Glomerular endothelial cell (primary cell): ENCODE results near the gene NAA16. TPM values are rescaled to one million over a fixed set of nuclear protein-coding genes. Genes with fewer than 3 reads are reported as not detected.
A peak's percentile ranks its signal among the peaks of the same experiment; 100 is the strongest.
"Not testable (repeated sequence)": the region's sequence is repeated elsewhere in the genome, so short reads cannot be mapped to it uniquely, and the experiment has no call there.

Experiments
- DNase-seq: peaks from one replicate; pipeline ENCODE4 v3.0.0-alpha.2; 2011; ENCODE audit warnings: low read depth, low spot score; ENCODE audit errors: extremely low read depth
- total RNA-seq: library from RNA; depleted of rRNA; stranded (reverse); fragments of >200 nt; gene quantifications from 2 replicates; pipeline ENCODE4 v1.2.3, GENCODE V29; 2015

Gene NAA16
- total RNA-seq = 5.7 and 7.9 TPM in 2 replicates

DNA sequence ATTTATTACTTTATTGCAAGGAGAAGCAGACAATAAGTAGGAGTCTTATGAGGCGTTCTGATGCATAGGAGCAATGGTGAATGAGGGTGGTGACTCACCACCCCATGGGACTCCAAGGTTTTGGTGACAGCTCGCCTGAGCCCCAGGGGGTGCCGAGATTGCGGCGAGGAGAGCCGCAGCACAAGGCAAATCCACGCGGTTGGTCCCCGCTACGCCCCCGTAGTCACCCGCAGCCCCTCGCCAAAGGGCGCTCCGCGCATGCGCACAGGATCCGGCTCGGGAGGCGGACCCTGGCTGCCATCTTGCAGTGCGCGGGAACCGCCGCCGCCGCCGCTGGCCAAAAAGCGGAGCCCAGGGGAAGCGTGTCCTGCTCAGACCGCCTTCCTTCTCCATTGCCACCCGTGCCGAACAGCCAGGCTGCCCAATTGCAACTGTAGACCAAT is at the start of gene NAA16:
NAA16 (plus strand) TSS at position 305 of the 443 bp plus-strand sequence. CDS start 262 bp downstream, outside the sequence.
- DNase-seq = peak; percentile 29

- DNase-seq = peak; percentile 29
Measured at GRCh38 chr13:41263261-41263971, 47.7 kb upstream of the NAA16 start, which contains the start of gene MTRF1. Gene MTRF1 (minus strand): TSS chr13:41263576. CDS start chr13:41260907, 2,669 bp downstream.

GRCh38 chr13:41267106-41267505 is 44.0 kb upstream of the NAA16 start:
- DNase-seq = no peak

DNA sequence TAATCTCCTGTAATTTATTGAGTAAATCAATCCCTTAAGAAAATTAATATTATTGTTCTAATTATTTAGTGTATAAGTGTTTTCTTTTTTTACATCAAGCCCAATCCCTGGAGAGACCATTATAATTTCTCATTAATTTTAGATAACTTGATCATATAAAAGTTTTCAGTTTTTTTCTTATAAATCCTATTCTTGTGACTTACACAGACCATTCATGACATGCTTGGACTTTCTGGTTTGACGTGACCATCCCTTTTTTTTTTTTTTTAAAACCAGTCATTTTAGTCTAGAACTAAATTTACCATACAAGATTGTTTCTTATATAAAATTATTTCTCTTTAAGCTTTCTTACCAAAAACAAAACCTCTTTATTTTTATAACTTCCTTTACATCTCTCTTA is 42.3 kb upstream of the NAA16 start:
- no peak for DNase-seq

- DNase-seq = no peak
Measured at GRCh38 chr13:41271456-41272285, 39.4 kb upstream of the NAA16 start.

DNA sequence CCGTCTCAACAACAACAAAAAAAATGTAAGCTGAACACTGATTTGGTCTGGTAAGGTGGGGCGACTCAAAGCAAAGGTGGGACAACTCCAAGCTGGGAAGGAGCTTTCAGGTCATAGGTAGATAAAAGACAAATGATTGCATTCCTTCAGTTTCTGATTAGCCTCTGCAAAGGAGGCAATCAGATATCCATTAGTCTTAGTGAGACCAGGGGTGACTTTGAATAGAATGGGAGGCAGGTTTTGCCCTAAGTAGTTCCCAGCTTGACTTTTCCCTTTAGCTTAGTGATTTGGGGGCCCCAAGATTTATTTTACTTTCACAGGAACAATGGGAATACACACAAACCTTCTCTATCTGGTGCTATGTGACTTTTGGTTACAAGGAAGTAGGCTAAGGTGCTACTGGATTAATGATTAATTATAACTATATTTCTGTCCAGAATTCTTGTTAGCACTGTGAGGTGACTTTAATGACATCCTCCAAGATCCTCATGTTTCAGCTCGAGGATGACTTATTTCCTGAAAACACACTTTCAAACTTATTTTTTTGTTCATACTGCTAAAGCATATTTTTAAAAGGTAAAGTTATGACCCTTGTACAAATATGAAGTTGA is 37.1 kb upstream of the NAA16 start:
- DNase-seq = no peak

DNA sequence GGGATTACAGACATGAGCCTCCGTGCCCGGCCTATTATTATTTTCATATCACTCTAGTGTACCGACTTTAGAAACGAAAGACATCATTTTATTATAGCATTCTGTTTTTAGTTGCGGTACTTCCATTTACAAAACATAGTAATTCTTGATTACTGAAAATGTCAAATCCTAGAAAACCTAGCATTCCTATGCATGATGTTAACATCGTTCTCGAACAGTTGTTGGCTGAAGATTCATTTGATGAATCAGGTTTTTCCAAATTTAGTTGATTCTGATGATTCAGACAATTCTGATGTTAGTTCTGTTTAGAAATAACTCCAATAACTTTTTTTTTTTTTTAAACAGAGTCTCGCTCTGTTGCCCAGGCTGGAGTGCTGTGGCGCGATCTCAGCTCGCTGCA is 36.2 kb upstream of the NAA16 start:
- no peak for DNase-seq

DNA sequence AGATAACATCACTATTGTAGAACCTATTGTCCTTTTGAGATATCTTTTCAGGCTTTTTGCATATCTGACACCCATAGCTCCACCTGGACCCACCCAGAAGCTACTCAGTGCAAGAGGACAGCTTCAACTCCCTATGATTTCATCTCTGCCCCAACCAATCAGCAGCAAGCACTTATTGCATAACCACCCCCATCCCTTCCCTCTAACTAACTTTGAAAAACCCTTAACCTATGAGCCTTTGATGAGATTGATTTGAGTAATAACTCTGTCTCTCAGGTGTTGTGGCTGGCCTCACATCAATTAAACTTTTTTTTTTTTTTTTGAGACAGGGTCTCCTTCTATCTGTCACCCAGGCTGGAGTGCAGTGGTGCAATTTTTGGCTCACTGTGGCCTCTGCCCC is 34.2 kb upstream of the NAA16 start:
- DNase-seq = no peak

DNA sequence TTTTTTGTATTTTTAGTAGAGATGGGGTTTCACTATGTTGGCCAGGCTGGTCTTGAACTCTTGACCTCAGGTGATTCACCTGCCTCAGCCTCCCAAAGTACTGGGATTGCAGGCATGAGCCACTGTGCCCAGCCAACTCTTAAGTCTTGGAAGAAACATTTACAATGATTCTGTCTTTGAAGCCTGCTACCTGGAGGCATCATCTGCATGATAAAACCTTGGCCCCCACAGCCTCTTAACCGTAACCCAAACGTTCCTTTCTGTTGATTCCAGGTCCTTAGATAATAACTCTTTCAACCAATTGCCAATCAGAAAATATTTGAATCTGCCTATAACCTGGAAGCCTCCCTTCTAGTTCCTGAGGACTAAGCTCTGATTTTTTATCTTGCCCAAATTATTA is 31.9 kb upstream of the NAA16 start:
- not testable (repeated sequence) for DNase-seq

GRCh38 chr13:41282129-41282571 is 28.9 kb upstream of the NAA16 start:
- DNase-seq = no peak

DNA sequence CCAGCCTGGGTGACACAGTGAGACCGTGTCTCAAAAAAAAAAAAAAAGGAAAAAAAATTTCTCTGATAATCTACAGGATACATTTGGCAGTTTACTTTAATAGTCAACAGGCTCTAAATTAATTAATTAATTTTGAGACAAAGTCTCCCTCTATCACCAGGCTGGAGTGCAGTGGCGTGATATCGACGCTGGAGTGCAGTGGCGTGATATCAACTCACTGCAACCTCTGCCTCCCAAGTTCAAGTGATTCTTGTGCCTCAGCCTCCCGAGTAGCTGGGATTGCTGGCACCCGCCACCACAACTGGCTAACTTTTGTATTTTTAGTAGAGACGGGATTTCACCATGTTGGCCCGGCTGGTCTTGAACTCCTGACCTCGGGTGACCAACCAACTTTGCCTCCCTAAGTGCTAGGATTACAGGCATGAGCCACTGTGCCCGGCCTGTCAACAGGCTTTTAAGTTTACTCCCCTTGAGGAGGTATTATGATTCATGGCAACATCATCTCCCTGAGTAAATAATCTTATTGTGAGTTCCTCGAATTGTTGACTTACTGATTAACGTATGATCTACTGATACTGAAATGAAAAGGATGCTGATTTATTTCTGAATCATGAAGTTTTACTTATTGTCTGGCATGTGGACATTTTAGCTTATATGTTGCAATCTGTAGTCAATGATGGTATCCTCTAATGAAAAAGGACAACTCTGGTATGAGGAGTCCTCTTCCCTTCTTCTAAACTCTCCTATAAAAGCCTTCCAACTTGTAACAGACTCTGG is 26.4 kb upstream of the NAA16 start:
- no peak for DNase-seq

DNA sequence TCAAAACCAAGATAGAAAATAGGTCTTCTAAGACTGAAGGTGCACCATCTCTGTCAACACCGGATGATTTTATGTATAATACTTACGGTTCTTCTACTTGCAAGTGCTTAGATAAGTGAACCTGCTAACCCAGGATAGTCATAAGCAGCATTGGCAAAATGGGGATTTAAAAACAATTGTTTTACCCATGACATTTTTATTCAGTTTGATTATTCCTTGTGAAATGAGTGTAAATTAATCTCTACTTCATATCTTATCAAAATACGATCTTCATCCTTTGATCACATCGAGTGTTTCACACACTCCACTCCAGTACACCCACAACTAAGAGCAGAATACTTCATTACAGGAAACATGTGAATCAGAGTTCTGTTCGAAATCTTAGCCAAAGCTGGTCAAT is 24.7 kb upstream of the NAA16 start:
- no peak for DNase-seq

DNA sequence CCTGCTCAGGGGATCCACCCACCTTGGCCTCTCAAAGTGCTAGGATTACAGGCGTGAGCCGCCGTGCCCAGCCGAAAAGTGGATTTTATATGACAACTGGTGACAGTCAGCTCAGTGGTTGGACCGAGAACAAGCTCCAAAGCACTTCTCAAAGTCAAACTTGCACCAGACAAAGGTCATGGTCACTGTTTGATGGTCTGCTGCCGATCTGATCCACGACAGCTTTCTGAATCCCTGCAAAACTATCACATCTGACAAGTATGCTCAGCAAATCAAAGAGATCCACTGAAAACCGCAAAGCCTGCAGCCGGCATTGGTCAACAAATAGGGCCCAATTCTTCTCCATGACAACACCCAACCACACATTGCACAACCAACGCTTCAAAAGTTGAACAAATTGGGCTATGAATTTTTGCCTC is 21.6 kb upstream of the NAA16 start:
- no peak for DNase-seq

GRCh38 chr13:41291246-41291645 is 19.8 kb upstream of the NAA16 start:
- no peak for DNase-seq

GRCh38 chr13:41293272-41293671 is 17.8 kb upstream of the NAA16 start:
- no peak for DNase-seq

GRCh38 chr13:41294914-41295313 is 16.2 kb upstream of the NAA16 start:
- DNase-seq = no peak

DNA sequence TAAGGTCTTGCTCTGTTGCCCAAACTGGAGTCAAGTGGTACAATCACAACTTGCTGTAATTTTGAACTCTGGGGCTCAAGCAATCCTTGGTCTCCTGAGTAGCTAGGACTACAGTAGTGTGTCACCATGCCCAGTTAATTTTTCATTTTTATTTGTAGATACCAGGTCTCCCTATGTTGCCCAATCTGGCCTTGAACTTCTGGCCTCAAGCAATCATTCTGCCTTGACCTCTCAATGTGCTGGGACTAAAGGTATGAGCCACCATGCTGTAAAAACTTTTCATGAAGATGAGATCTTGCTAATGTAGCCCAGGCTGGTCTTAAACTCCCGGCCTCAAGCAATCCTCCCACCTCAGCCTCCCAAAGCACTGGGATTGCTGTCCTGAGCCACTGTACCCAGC is 15.1 kb upstream of the NAA16 start:
- no peak for DNase-seq

GRCh38 chr13:41296879-41297646 is 14.0 kb upstream of the NAA16 start:
- DNase-seq = no peak

- no peak for DNase-seq
Measured at GRCh38 chr13:41299316-41300094, 11.6 kb upstream of the NAA16 start.
